Heart left ventricle (tissue), 16 donors: ENCODE results near the gene TSC2. TPM values are rescaled to one million over a fixed set of nuclear protein-coding genes. Genes with fewer than 3 reads are reported as not detected.
"Not testable (repeated sequence)": the region's sequence is repeated elsewhere in the genome, so short reads cannot be mapped to it uniquely, and the experiment has no call there.

Experiments used
- ATAC-seq, 4 donors: fragments of 200-7000 bp; cut with Tn5 transposase; one replicate each; pipeline ENCODE4 v1.9.1; 2020 to 2022; ENCODE audit warnings: moderate library complexity in 4 of 4, mild to moderate bottlenecking in 3 of 4, moderate number of reproducible peaks in 1 of 4
- DNase-seq, 5 donors: peaks; one replicate each; pipeline ENCODE4 v3.0.0-alpha.2; 2020
- H3K27ac ChIP-seq, 12 donors: fragments of 200-600 bp; sonication (generic) in 4 of 12; one replicate each; pipeline versions ENCODE4 v1.5.0 to v1.8.0; 2016 to 2022; ENCODE audit warnings: mild to moderate bottlenecking in 2 of 12
- H3K27me3 ChIP-seq, 9 donors: fragments of 200-600 bp; sonication (generic) in 2 of 9; one replicate each; pipeline versions ENCODE4 v1.5.1 to v1.8.0; 2016 to 2022; ENCODE audit warnings: mild to moderate bottlenecking in 3 of 9
- H3K36me3 ChIP-seq, 9 donors: fragments of 200-600 bp; sonication (generic) in 2 of 9; one replicate each; pipeline versions ENCODE4 v1.5.0 to v1.8.0; 2018 to 2022; ENCODE audit warnings: mild to moderate bottlenecking in 2 of 9
- H3K4me1 ChIP-seq, 12 donors: fragments of 200-600 bp; sonication (generic) in 4 of 12; one replicate each; pipeline versions ENCODE4 v1.5.0 to v1.8.0; 2016 to 2022; ENCODE audit warnings: mild to moderate bottlenecking in 3 of 12
- H3K4me3 ChIP-seq, 12 donors: fragments of 200-600 bp; sonication (generic) in 4 of 12; one replicate each; pipeline versions ENCODE4 v1.5.0 to v1.8.0; 2017 to 2022; ENCODE audit warnings: mild to moderate bottlenecking in 9 of 12, moderate library complexity in 4 of 12
- H3K9me3 ChIP-seq, 12 donors: fragments of 200-600 bp; sonication (generic) in 4 of 12; one replicate each; pipeline versions ENCODE4 v1.5.0 to v1.8.0; 2016 to 2022; ENCODE audit warnings: mild to moderate bottlenecking in 1 of 12
- POLR2A ChIP-seq, 2 donors: fragments of 450-650 bp; IDR thresholded peaks; one replicate each; pipeline ENCODE4 v1.6.1; 2017; ENCODE audit warnings: antibody characterized with exemption in 2 of 2, mild to moderate bottlenecking in 2 of 2, moderate library complexity in 2 of 2
- WGBS, 4 donors: extraction: QIAGEN DNeasy Blood & Tissue Kit in 2 of 4; methylation state at CpG; one replicate each; pipeline versions ENCODE4 v1.1.5 to v1.1.7; 2013 to 2018; 5-methylcytosine and 5-hydroxymethylcytosine counted together
- intact Hi-C, 10 donors: fragments of 100-400 bp; cut with DNase I; formaldehyde crosslinking; loops; one replicate each; pipeline versions ENCODE4 v1.11.1 to v1.14.2; 2022
- polyA plus RNA-seq, 2 donors: library from polyadenylated mRNA; stranded (reverse); fragments of 200-250 nt; gene quantifications; one replicate each; pipeline ENCODE4 v1.2.3, GENCODE V29; 2013
- total RNA-seq, 9 donors: library from RNA; depleted of rRNA in 2 of 9; stranded (reverse); fragments of >200 nt in 2 of 9; fragmentation: NEBNext Ultra II Directional in 3 of 9; extraction: Animal tissue kit (Norgen Biotek cat#: 25700) in 3 of 9; gene quantifications; one replicate each; pipeline versions ENCODE4 v1.1.0 to v1.2.4, GENCODE V29; 2016 to 2023
- TF ChIP-seq, protein P1 (sequence below), 12 donors: fragments of 200-600 bp; sonication (generic) in 4 of 12; IDR thresholded peaks; one replicate each; pipeline versions ENCODE4 v1.5.0 to v1.8.0; 2018 to 2022; ENCODE audit warnings: antibody characterized with exemption in 12 of 12, mild to moderate bottlenecking in 5 of 12
- donor health status: ischemic (EF 13 %, LVEDD 7.1; RV severe dilation, severe dysfunction).
- donor health status: healthy with polysubstance abuse.
- donor health status: DM: no; HTN: yes; CAD: no.
- donor health status: DM: no; HTN: no; CAD: no.
- donor health status: ischemic (EF 25% LVEDD 6.9; RV normal size, moderate dysfunction).
- donor health status: ischemic (EF 25% LVEDD 5.7; RV mildly dilated, moderate dysfunction).
- donor health status: healthy.
- donor health status: DM: yes; HTN: yes; CAD: no.
- donor health status: ischemic (EF 35%, LVEDD 5.7; RV mildly dilated, moderate dysfunction).
- donor health status: nonischemic (EF 11% LVEDD 7.7; RV severe dilation, severe dysfunction).
- donor health status: DM: yes; HTN: yes; CAD: no.
- donor health status: PGD.
- donor health status: ischemic (EF 29% LVEDD 5.4; RV normal size, mild dysfunction).
- donor health status: nonischemic (EF 23%, LVEDD 6.1; RV moderate dilation, normal function).

Gene TSC2
- total and polyA plus RNA-seq, 11 donors, result 33.3 to 94.5 (median 67.7) TPM

DNA sequence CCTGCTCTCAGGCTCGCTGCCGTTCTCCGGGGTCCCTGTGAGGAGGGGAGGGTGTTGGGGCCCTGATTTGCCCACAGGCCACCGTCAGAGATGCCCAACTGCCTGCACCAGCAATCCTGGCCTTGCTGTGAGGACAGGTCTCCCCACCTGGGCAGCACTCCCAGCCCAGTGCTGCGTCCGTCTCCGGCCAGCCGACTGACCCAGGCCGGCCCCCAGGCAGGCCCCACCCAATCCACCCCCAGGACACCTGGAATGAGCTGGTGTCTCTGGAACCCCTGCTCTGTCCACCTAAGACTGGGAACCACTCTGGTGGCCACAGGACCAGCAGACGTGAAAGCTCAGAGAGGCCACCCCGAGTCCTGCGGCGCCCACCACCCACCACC lies 67.8 kb downstream of the TSC2 start:
- intact Hi-C loops, result no loop called here
- H3K27ac ChIP-seq, result no peak overlapping the region
- DNase-seq, result peak in 1 of 5 donors; percentile 44

DNA sequence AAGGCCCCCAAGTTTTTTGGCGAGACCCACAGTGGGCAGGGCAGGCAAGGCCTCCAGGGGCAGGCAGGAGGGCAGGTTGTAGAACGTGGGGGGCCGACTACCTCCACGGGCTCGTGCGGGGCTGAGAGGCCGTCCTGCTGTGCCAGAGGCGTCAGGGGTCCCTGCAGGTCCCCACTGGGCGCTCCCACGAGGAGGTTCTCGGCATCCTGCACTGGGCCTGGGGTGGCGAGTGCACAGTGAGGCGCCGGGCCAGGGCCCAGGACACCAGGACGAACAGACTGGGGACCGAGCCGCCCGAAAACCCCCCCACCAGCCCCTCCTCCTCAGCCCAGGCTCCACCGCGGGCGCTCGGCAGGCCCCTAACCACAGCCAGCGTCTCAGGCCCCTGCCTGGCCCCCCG lies 68.6 kb downstream of the TSC2 start:
- peak in 1 of 5 donors; percentile 46 for DNase-seq
- Histone ChIP-seq H3K27ac (peak overlapping the region in 2 of 12 donors; percentile 23 to 54), H3K4me1 (peaks cover 0 to 26% (median 9%) of the 10 kb centered on the region in 12 donors), H3K36me3 (peaks cover 0 to 34% (median 25%) of the 10 kb centered on the region in 9 donors)
- H3K27me3 ChIP-seq, ATAC-seq, intact Hi-C loops, H3K4me3 ChIP-seq, H3K9me3 ChIP-seq: not testable (repeated sequence)
- WGBS, 4 donors, result 84 to 100% (median 86%) methylated on average over 1 to 24 of the region's 24 CpGs

More for the DNA sequence above, 67.8 kb downstream of the TSC2 start:
- Histone ChIP-seq H3K36me3 (peaks cover 0 to 43% (median 34%) of the 10 kb centered on the region in 9 donors), H3K4me1 (peaks cover 0 to 18% (median 6%) of the 10 kb centered on the region in 12 donors), H3K9me3 (no peaks in the 10 kb centered on the region), H3K27me3 (no peaks in the 10 kb centered on the region), H3K4me3 (no peak overlapping the region)
- no peak for ATAC-seq
- TF ChIP-seq, protein P1, sequence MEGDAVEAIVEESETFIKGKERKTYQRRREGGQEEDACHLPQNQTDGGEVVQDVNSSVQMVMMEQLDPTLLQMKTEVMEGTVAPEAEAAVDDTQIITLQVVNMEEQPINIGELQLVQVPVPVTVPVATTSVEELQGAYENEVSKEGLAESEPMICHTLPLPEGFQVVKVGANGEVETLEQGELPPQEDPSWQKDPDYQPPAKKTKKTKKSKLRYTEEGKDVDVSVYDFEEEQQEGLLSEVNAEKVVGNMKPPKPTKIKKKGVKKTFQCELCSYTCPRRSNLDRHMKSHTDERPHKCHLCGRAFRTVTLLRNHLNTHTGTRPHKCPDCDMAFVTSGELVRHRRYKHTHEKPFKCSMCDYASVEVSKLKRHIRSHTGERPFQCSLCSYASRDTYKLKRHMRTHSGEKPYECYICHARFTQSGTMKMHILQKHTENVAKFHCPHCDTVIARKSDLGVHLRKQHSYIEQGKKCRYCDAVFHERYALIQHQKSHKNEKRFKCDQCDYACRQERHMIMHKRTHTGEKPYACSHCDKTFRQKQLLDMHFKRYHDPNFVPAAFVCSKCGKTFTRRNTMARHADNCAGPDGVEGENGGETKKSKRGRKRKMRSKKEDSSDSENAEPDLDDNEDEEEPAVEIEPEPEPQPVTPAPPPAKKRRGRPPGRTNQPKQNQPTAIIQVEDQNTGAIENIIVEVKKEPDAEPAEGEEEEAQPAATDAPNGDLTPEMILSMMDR (IDR thresholded peaks at IDR 0.05), result no peak
- no peak for TF ChIP-seq POLR2A (IDR thresholded peaks at IDR 0.05)
- WGBS, 4 donors, result 80 to 91% (median 88%) methylated on average over 2 to 13 of the region's 13 CpGs

DNA sequence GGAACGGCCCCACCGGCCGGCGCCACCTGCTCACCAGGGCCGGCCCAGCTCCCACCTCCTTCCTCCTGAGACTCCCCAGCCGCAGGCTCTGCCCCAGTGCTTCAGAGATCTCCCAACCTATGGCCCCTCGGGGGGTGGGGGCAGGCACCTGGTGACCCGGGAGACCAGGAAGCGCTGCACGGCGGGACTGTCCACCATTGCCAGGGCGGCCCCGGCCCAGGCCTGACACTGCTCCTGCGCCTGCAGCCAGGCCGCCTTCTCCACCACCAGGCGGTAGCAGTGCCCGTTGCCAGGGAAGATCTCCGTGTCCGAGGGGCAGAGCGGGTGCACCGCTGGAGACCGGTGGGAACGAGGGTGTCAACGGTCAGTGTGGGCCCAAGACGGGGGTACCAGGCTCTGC lies 69.6 kb downstream of the TSC2 start:
- Histone ChIP-seq H3K36me3 (peaks cover 0 to 25% (median 18%) of the 10 kb centered on the region in 9 donors), H3K4me1 (peaks cover 1 to 35% (median 18%) of the 10 kb centered on the region in 12 donors)
- ATAC-seq, H3K9me3 ChIP-seq, H3K27ac ChIP-seq, intact Hi-C loops, H3K4me3 ChIP-seq, H3K27me3 ChIP-seq: not testable (repeated sequence)
- peak in 1 of 5 donors; percentile 46 for DNase-seq
- WGBS, 4 donors, result 92 to 100% (median 93%) methylated on average over 1 to 25 of the region's 25 CpGs

DNA sequence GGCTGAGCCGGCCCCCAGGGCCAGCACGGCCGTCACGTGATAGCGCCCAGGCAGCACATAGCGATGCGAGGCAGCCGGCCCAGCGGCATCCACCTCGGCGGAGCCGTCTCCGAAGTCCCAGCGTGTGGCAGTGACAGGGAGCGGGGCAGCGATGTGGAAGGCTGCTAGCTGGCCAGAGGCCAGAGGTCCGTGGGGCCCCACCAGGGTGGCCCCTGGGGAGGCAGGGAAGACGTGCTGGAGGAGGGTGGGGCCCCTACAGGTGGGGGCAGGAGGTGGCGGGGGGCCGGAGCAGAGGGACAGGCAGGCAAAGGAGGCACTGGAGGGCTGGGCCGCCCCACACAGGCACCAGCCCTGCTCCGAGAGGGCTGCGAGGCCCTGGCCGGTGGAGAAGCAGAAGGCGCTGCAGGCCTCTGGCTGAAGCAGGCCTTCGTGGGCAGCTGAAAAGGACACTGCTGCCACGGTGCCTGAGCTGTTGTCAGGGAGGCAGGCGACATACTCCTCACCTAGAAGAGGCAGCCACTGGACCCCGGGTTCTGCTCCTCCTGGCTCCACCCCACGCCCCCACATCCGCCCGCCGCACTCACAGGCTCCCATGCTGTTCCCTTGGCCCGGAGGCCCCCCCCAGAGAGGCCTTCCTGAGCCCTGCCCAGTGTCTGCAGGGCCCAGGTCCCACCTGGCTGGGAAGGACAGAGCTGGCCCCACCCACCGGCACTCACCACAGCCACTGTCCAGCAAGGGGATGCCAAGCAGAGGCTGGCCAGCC lies 70.4 kb downstream of the TSC2 start:
- H3K9me3 ChIP-seq, H3K4me3 ChIP-seq, ATAC-seq, H3K27me3 ChIP-seq, intact Hi-C loops: not testable (repeated sequence)
- WGBS, 4 donors, result 54 to 83% (median 70%) methylated on average over 5 to 29 of the region's 35 CpGs
- Histone ChIP-seq H3K36me3 (peaks cover 0 to 20% (median 13%) of the 10 kb centered on the region in 9 donors), H3K4me1 (peaks cover 5 to 43% (median 26%) of the 10 kb centered on the region in 12 donors), H3K27ac (peak overlapping the region in 1 of 12 donors; percentile 62)
- DNase-seq, result peak in 1 of 5 donors; percentile 36

DNA sequence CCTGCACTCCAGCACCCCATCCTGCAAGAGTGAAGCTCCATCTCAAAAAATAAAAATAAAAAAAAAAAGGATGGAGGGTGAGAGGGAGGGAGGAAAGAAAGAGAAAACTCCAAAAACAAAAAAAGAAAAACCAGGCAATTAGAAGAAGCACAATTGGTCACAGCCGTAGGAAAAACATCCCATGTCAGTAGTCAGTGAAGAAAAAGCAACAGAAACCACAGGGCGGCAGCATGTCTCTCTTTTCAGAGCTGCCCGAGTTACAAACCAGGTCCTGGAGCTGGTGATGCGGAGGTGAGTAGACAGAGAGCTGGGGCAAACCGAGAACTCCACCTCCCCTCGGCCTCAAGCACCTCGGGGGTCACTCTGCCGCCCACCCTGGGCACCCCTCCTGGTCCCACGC lies 73.5 kb downstream of the TSC2 start:
- peak overlapping the region in 9 of 12 donors; percentile 93 to 100 (median 98) for H3K27ac ChIP-seq
- peak overlapping the region in 4 of 12 donors; percentile 6 to 39 (median 37) for H3K4me3 ChIP-seq
- peaks cover 8 to 75% (median 52%) of the 10 kb centered on the region in 12 donors for H3K4me1 ChIP-seq
- ATAC-seq (peak in 1 of 4 donors; percentile 20), DNase-seq (peak in 3 of 5 donors; percentile 55 to 67 (median 58))
- H3K27me3 ChIP-seq, H3K9me3 ChIP-seq, H3K36me3 ChIP-seq: not testable (repeated sequence)
- TF ChIP-seq, protein P1 (IDR thresholded peaks at IDR 0.05), result peak; percentile 9 to 57 (median 38)
- intact Hi-C loops, result loop anchor here in 1 of 10 donors (2.0 kb wide), 1 partner anchor 19 kb away; no protein-coding TSS in a partner anchor
- 9 to 57% (median 44%) methylated on average over 7 to 9 of the region's 9 CpGs for WGBS, 4 donors
